Peyer's patch (tissue), 4 donors: ENCODE data around the gene SMAD9.

Experiments
- POLR2A ChIP-seq, 2 donors: fragments of 450-650 bp; IDR thresholded peaks; one replicate each; pipeline ENCODE4 v1.5.1; 2017; ENCODE audit warnings: antibody characterized with exemption in 2 of 2, mild to moderate bottlenecking in 2 of 2, moderate library complexity in 2 of 2
- TF ChIP-seq, protein P1 (sequence below), 6 experiments: fragments of 450-650 bp in 4 of 6; fragments of 200-600 bp in 2 of 6; sonication (generic) in 1 of 6; IDR thresholded peaks; one replicate each; pipeline ENCODE4 v1.5.1; 2017 to 2019; ENCODE audit warnings: antibody characterized with exemption in 6 of 6, mild to moderate bottlenecking in 3 of 6, moderate library complexity in 1 of 6

DNA sequence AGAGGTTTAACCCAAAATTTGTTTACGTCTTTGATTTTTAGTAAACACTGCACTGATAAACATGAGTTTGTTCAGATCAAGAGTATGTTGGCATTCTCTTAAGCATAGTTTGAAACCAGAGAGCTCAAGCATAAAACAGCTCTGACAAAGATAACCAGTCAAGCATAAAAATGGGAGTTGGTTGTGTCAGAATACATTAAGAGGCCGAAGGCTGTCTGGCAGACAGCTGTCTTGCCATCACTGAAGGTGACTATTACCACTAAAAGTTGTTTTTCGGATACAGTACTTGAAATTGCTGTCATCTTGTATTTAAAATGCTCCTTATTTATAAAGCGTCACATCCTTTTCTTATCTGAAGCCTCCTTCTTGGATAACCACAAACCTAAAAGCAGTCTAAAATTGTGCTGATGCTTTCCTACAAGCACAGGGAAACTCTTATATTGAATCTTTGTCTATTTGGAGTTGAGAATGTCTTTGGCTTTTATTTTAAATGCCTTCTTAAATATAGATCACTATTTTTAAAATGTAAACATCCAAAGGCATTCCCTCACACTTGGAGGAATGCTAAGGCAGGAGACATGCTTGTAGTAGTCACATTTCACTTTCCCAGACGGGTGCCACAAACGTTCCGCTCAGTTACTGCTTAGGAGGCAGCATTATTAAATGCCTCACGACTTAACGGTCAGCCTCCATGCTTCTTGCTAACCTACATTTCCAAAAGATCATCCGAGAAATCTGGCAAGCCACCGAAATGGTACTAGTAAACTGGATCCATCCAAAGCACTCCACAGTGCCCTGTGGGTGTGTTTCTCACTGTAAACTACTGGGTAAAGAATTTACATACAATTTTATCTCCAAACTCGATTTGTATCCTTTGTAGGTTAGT, 1.5 kb downstream of the SMAD9 start:
- TF ChIP-seq, protein P1, sequence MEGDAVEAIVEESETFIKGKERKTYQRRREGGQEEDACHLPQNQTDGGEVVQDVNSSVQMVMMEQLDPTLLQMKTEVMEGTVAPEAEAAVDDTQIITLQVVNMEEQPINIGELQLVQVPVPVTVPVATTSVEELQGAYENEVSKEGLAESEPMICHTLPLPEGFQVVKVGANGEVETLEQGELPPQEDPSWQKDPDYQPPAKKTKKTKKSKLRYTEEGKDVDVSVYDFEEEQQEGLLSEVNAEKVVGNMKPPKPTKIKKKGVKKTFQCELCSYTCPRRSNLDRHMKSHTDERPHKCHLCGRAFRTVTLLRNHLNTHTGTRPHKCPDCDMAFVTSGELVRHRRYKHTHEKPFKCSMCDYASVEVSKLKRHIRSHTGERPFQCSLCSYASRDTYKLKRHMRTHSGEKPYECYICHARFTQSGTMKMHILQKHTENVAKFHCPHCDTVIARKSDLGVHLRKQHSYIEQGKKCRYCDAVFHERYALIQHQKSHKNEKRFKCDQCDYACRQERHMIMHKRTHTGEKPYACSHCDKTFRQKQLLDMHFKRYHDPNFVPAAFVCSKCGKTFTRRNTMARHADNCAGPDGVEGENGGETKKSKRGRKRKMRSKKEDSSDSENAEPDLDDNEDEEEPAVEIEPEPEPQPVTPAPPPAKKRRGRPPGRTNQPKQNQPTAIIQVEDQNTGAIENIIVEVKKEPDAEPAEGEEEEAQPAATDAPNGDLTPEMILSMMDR (IDR thresholded peaks at IDR 0.05): no peak
- TF ChIP-seq POLR2A (IDR thresholded peaks at IDR 0.05): no peak
